Stimulated activated CD8-positive, alpha-beta memory T cell treated with anti-CD3 and anti-CD28 coated beads, Interleukin-4, amount 100 ng/mL, for 4 hours (primary cell): ENCODE results near the gene SCG2.

ENCODE experiments used
- DNase-seq, 2 donors: peaks; one replicate each; pipeline ENCODE4 v3.0.0-alpha.2; 2020; ENCODE audit warnings: low read depth in 2 of 2, low spot score in 1 of 2

Gene SCG2, protein sequence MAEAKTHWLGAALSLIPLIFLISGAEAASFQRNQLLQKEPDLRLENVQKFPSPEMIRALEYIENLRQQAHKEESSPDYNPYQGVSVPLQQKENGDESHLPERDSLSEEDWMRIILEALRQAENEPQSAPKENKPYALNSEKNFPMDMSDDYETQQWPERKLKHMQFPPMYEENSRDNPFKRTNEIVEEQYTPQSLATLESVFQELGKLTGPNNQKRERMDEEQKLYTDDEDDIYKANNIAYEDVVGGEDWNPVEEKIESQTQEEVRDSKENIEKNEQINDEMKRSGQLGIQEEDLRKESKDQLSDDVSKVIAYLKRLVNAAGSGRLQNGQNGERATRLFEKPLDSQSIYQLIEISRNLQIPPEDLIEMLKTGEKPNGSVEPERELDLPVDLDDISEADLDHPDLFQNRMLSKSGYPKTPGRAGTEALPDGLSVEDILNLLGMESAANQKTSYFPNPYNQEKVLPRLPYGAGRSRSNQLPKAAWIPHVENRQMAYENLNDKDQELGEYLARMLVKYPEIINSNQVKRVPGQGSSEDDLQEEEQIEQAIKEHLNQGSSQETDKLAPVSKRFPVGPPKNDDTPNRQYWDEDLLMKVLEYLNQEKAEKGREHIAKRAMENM

DNA sequence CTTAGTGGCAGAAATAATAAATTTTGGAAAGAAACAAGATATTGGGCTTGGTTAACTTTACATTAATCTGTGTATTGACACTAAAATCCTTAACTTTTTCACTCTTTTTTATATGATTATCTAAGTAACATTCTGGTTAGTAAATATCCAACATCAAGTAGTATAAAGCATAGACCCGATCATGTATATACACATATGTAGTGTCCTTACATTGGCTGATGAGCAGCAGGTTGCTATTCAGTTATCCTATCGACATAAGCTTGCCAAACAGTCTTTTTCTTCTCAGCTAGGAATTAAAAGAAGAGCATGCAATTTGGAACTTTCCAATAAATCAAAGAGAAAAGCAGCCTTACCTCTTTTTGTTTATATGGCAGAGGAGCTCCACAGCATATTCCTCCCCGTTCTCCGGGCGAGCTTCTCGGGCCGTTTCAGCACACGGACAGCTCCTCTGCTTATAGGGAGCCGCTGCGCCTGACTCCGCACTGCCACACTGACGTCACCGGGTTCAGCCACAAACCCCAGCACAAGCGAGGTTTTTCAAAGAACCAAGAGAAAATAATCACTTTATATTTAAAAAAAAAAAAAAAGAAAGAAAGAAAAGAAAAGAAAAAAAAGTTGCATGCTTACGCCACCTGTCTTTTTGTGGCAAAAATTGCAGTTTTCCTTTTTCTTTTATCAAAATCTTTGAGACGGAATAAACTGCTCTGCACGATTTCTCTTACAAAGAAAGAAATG is at the start of gene SCG2:
TSS of gene SCG2 (minus strand) at position 430 of the 735 bp plus-strand sequence. CDS start 3,079 bp downstream, outside the sequence.
- no peak for DNase-seq

- DNase-seq = no peak
These were observed 47.7 kb upstream of the SCG2 start for GRCh38 chr2:223649554-223650533.

GRCh38 chr2:223648755-223649154 is 46.6 kb upstream of the SCG2 start:
- DNase-seq = no peak

GRCh38 chr2:223647258-223647952 is 45.2 kb upstream of the SCG2 start:
- no peak for DNase-seq

DNA sequence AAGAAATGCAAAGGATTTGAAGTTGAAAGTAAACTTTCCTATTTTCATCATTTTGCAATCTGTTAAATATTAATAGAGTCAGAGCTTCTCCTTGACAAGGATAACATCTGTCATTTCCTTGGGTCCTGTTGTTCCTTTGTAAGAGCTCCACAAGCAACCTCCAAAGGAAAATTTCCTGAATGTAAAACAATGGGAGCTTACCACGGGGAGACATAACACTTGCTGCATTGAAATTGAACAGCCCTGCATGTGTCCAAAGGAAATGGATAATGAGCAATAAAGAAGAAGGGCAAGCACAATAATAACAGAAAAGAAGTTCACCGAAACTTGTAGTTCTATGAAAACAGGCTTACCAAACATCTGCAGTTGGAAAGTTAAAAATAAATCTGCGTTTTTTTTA is 42.0 kb upstream of the SCG2 start:
- no peak for DNase-seq

- DNase-seq = no peak
These were observed 41.1 kb upstream of the SCG2 start for GRCh38 chr2:223643309-223643708.

- DNase-seq = no peak
These were observed 40.3 kb upstream of the SCG2 start for GRCh38 chr2:223642506-223642905.

DNA sequence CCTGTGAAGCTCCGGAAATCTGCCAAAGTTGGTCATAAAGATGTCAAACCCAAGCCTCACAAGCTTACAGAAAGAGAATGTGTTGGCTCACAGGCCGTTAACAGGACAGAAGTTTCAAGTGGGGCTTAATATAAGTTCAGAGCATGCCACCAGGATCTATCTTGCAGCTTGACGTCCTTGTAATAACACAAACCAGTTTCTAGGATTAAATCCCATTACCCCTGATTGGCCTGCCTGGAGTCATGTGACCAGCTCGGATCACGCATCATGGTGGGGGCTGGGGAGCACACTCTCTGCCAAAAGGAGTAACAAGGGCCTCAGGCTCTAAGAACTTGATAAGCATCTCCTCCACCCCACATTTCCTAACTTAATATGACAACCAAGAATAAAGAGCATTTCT is 38.9 kb upstream of the SCG2 start:
- no peak for DNase-seq

GRCh38 chr2:223635080-223635479 is 32.9 kb upstream of the SCG2 start:
- no peak for DNase-seq

- no peak for DNase-seq
These were observed 32.1 kb upstream of the SCG2 start for GRCh38 chr2:223634238-223634637.

DNA sequence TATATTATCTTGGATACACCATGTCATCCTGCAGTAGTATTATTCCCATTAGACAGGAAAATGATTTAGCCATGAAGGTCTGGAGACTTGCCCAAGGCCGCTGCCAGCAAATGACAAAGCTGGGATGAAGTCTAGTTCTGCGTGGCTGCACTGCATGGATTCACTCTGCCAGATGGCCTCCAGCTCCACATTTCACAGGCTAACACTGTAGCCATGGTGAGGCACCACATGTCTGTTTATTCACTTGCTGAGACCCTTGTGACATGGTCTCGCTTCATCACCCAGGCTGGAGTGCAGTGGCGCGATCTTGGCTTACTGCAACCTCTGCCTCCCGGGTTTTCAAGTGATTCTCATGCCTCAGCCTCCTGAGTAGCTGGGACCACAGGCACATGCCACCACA is 31.5 kb upstream of the SCG2 start:
- DNase-seq = no peak

GRCh38 chr2:223632826-223633225 is 30.7 kb upstream of the SCG2 start:
- no peak for DNase-seq

GRCh38 chr2:223626716-223627115 is 24.6 kb upstream of the SCG2 start:
- DNase-seq = no peak

DNA sequence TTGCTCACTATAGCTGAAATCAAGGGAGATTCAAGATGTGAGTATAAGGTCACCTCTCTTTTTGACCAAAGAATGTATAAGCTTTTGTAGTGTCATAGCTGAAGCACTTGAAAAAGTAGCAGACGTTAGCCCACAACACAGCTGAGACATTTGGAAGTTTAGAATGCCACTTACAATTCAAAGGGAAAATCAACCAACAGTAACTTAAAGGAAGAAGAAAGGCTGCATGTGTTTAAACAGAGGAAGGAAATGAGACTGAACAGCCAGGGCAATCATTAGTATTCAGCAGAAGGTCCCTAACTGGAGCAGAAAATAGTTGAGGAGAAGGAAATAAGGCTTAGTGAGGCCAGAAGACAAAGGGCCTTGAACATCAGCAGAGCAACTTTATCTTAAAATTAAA is 23.5 kb upstream of the SCG2 start:
- no peak for DNase-seq

DNA sequence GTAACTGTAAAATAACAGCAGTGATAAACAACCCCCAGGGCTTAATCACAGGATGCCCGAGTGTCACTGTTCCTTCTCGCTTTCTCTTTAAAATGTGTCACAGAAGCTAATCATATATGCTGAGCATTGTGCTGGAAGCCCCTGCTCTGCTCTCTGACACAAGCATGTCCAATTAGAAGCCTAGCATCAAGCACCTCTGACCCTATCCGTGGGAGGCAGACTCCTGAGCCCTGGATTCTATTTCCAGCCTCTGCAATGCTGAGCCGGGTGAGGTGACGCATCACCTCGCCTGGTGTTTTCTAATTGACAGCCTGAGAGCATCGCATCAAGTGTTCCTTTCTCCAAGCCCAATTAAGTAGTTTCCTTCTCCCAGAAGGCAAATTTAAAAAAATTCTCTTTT is 19.7 kb upstream of the SCG2 start:
- no peak for DNase-seq

DNA sequence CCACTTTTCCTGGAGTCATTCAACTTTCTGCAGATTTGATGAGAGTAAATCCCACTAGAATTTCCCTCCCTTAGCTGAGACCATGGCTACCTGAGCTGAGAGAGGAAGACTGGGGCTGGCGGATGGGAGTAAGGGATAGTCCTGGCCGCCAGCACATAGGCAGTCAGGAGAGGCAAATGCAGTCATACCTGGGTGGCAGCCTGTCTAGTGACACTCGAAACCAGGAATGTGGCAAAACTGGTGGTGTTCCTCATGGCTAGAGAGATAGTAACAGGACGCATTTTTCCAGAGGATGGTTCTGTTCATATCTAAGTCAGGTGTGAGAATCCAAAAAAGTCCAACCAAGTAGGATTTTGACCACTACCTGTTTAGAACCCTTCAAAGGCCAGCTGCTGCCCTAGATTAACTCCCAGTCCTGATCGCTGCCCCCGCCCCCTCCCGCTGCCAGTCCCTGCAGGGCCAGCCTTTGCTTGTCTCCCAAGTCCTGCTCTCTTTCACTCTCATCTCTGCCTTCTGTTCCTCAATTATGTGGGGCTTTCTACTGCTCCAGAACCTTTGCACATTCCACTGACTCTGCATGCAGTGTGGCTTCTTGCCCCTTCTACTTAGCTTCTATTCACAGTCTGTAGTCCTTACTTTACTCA is 17.4 kb upstream of the SCG2 start:
- no peak for DNase-seq

DNA sequence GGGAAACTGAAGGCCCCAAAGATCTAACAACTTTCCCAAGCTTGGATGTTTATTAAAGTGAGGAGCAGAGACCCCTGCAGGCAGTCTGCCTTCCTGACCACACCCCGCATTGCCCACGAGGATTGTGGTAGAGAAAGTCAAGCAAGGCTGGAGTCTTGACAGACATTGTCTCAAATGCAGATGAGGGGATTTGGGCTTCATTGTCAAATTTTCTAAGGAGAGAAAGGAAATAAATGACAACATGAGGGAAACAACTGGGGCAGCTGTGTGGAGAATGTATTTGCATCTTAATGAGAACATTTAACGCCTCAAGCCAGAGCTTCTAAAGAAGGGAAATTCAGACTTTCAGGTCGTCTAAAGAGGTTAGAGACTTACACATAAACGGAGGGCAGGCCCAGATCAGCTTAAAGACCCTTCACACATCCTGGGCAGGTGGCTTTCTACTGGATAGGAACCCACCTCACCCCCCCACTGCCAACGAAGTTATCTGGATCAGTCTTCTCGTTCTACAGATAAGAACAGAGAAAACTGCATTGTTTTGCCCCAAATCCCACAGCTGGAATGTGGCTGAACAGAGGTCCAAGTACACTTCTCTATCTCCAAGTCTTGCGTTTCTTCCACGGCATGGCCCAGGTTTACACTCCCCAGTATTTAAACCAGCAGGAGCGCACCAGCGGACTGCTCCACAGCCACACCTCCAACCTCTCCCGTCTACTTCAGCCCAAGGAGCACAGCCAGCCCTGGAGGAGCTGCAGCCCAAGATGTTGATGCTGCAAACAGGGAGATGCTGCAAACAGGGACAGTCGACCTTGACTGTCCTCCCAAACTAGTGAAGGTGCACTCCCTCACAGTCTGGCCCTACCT is 16.2 kb upstream of the SCG2 start:
- DNase-seq = no peak

- no peak for DNase-seq
These were observed 12.4 kb upstream of the SCG2 start for GRCh38 chr2:223614534-223614933.
